Kidney tubule cell (primary cell): ENCODE data around the gene SRXN1.
A peak's percentile ranks its signal among the peaks of the same experiment; 100 is the strongest.

Experiments
- DNase-seq: peaks from one replicate; pipeline ENCODE4 v3.0.0-alpha.2; 2018; ENCODE audit warnings: low spot score

The SRXN1 gene

DNA sequence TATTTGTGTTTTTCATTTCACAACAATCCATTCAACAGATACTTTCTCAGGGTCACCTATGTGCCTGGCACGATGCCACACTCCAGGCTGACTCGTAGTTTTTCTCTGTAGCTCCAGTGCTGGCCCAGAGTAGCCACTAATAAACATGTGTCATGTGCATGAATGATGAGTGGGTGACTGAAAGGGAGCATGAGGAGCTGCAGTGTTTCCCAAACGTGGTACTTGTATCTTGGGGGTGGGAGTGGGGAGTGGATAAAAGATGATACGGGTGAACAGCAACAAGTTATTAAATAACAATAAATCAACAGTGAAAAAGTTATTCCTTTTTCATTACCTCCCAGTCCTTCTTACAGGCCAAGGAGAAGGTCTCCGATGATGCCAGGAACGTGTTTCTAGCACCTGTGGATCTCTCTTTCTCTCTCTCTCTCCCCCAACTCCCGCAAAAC lies 17.1 kb downstream of the SRXN1 start:
- peak; percentile 28 for DNase-seq

DNA sequence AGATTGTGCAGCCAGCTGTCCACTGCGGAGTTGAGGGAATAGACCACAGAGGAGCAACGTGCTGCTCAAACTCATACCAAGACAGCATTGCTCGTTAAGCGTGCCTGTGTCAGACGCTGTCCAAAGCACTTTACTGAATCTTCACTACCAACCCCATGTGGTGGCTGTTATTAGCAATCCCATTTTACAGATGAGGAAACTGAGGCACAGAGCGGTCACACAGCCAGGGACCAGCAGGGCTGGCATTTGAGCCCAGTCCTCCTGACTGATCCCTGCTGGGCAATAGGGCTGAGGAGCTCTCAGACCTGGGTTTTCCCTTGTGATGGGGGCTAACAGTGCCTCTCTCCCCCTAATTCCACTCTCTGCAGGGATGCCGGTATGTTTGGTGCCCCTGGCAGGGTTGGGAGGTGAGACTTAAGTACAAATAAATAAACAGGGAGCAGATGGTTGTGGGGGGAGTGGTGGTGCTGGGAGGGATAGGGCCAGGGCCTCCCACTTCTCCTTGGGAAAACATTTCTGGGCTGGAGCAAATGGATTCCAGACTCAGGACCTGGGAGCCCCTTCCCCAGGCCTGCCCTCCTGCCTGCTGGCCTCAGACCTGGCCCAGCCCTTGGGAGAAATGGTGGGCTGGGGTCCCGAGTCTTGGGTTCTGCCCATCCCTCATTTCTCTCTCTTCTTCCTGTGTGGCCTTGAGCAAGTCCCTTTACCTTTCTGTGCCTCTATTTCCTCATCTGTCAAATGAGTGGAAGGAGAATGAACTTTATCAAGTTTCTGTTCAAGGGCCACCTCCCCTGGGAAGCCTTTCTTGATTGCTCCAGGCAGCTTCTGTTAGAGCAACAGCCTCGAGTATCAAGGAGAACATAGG lies 17.7 kb downstream of the SRXN1 start:
- no peak for DNase-seq

DNA sequence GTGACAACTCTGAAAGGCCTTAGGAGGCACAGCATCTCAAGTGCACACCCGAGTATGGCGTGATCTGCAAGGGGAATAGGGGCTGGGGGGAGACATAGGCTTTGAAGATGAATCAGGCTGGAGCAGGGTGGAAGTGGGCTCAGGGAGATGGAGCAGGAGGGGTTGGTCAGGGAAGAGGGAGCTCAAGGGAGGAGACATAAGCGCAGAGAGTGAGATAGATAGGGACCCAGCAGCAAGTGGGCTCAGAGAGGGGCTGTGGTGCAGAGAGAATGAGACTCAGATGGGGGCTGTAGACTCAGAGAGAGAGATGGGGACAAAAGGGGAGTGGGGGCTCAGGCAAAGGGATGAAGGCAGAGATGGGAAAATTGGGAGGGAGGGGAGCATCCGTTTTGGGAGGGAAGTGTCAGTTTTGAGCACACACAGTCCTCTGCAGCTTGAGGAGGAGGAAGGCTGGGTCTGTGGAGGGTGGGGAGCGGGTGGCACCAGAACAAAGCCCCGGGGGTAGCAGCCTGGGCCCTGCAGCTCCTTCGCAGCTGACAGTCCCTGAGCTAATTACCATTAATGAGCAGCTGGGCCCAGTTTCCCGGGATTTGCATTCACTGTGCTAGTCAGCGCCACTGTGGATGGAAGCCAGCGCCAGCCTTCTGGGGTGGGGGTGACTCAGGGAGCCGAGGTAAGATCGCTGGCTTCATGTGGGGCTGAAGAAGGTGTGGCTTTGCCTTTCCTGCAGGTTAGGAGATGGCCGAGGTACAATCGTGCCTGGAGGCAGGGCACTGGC lies 18.7 kb downstream of the SRXN1 start:
- no peak for DNase-seq

DNA sequence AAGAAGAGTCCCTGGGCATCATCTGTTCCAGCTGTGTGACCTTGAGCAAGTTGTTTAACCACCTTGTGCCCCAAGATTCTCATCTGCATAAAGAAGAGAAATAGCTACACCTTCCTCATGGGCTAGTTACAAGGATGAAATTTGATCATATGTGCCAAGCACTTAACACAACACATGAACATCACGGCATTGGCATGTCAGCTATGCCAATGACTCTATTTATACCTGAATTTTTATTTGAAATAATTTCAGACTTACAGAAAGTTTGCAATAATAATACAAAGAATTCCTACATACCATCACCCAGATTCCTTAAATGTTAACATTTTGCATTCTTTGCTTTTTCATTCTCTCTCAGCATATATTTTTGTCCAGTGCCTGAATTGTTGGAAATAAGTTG lies 21.9 kb downstream of the SRXN1 start:
- DNase-seq = no peak

DNA sequence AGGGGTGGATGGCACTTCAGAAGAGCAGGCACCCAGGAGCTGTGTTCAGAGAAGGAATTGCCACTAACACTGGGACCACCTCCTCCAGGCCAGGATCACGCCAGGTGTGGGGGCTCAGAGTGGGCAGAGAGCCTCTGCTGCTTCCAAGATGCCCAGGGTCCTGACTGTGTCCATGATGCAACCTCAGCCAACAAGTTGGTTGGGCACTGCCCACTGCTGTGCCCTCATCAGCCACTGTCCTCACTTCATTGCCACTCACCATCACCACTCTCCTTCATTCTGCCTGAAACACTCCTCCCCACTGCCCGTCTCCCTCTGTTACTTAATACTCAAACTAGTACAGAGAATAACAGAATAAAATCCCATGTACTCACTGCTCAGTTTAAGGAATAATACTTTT lies 26.4 kb downstream of the SRXN1 start:
- DNase-seq = no peak

DNA sequence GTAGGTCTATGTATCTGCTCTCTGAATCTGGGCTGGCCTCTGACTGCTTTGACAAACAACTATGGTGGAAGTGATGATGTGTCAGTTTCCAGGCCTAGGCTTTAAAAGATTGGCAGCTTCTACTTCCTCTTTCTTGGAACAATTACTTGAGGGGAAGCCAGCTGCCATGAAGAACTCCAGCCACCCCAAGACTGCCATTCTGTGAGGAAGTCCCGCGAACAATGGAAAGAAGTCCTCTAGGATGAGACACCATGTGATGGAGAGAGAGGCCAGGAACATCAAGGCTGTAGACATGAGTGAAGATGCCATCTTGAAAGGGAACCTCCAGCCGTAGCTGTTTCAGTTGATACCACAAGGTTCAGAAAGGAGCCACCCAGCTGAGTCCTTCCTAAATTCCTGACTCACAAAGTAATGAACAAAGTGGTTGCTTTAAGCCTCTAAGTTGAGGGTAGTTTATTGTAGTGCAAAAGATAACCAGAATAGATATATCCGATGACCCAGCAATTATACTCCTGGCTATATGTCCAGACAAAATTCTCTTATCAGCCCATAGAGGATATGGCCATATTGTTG lies 27.6 kb downstream of the SRXN1 start:
- DNase-seq = no peak

DNA sequence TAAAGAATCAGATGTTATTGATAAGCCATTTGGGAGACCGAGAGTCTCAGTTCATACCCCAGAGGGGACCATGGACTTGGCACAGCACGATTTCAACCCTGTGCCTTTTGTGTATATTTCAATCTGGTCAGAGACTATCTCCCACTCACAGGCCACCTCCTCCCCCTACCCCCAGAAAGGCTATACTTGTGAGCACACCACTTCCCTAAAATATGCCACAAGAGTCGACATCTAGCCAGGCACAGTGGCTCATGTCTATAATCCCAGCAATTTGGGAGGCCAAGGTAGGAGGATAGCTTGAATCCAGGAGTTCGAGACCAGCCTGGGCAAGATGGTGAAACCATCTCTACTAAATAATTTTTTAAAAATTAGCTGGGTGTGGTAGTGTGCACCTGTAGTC lies 29.3 kb downstream of the SRXN1 start:
- DNase-seq = no peak

DNA sequence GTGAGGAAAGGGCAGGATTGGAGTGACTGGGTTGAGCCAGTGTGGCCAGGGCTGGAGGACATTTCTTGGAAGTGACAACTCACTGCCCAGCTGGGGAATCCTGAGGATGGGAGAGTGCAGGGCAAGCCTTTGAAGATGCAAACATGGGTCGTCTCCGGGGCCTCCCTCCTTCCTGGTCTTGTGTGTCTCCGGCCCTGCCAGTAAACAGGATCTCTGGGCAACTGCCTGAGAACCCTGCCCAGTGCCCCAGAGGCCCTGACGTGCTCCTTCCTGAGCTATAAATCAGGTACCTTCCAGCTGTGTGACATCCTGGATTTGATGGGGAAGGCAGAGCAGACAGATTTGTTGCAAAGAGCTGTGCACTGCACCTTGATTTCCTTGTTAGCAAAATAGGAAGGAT lies 30.0 kb downstream of the SRXN1 start:
- no peak for DNase-seq

DNA sequence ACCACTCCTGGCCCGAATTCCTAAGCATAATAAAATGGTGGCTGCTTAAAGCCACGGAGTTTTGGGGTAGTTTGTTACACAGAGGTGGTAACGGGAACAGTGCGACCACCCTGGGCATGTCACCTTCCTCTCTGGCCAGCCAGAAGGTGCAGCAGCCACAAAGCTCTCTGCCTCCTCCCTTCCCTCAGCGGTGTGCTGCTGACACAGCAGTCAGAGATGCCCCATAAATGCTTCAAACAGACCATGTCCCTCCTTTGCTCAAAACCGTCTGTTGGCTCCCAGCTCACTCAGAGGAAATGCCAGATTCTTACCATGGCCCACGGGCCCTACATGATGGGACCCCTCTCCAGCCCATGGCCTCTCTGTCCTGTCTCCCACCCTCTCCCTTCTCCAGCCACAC lies 30.8 kb downstream of the SRXN1 start:
- no peak for DNase-seq

DNA sequence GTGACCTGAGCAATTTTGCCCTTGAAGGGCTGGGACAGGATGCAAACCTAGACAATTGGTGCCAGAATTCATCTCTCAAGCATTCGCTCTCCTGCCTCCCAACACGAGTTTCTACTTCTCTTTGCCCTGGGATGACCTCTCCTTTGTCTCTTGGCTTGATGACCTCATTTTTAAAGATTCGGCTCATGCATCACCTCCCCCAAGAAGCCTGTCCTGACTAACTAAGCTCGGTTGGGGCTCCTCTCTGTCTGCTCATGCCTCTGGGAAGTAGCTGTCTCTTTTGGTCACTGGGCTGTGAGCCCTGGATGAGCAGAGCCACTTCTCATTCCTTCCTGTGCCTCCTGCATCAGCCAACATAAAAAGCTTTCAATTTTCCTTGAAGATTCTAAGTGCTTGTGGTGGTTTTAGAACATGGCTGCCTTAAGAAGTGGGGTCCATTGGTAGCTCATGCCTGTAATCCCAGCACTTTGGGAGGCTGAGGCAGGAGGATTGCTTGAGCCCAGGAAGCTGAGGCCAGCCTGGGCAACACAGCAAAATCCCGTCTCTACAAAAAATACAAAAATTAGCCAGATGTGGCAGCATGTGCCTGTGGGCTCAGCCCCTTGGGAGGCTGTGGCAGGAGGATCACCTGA lies 31.8 kb downstream of the SRXN1 start:
- DNase-seq = peak; percentile 79

DNA sequence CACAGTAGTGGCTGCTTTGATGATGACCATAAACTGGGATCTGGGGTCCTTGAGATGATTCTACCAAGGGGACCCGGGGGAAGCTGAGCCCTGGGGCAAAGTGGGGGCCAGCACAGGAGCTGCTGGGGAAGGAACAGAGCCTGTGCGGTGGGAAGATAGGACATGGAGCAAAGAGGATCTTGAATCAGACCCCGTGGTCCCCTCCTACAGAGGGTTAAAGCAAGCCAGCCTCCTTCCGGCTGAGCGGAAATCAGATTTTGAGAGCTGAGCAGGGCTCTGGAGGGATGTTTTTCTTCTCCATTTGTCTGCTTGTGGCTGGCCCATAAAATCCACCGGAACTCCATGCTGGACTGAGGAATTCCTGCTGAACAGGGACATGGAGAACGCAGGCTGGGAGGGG lies 32.8 kb downstream of the SRXN1 start:
- no peak for DNase-seq

DNA sequence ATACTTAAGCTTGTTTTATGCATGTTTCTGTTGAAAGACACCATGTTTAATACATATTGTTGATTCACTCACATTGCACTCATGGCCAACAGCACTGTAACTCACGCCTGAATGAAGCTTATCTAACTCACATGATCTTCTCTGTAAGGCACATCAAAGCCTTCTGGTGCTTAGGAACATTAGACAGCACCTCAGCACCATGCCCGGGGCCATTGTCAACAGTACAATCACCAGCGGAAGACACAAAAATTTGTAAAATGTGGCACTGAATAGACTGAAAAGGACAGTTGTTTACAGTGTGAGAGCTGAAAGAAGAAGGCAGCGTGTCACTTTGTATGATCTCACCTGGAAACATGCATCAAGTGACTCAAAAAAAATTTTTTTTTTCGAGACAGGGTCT lies 34.0 kb downstream of the SRXN1 start:
- DNase-seq = no peak

DNA sequence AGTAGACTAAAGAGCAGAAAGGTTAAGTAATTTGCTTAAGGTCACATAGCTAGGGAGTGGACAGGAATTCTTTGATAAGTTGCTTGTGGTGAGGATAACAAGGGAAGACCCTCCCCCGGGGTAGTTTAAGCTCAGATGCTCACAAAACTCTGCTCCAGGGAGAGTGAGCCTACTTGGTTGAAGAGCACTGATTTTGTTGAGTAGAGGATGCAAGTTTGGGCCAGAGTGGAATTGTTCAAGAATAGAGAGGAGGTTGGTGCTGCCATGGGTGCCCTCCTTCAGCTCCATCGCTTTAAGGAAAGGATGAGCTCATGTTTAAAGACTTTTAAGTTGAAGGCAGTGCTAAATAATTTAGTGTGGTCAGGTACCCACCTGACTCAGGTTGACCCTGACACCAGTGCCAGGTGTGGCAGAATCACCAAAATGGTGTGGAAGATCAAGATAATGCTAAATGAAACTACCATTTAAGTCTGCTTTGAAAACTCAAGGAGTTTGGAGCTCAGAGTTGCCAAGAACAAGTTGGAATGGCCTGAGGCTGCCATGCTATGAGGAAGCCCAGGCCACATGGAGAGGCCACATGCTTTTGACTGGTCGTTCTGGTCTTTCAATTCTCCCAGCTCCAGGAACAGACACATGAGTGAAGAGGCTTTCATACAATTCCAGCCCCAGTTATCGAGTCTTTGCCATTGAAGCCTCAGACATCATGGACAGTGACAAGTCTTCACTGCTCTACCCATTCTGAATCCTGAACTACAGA lies 34.9 kb downstream of the SRXN1 start:
- DNase-seq = no peak

DNA sequence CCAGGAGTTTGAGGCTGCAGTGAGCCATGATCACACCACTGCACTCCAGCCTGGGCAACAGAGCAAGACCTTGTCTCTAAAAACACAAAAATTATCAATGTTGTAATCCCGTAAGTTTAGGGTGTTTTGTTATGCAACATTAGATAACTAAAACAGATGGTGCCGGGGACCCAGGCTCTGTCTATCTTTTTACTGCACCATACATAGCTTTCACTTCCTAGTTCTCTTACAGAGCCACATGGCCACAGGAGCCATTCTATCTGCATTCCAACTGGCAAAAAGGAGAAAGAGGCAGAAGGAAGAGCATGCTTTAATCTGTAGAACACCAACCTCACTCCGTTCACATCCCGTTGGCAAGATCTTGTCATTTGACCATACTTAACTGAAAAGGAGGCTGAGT lies 37.5 kb downstream of the SRXN1 start:
- no peak for DNase-seq

DNA sequence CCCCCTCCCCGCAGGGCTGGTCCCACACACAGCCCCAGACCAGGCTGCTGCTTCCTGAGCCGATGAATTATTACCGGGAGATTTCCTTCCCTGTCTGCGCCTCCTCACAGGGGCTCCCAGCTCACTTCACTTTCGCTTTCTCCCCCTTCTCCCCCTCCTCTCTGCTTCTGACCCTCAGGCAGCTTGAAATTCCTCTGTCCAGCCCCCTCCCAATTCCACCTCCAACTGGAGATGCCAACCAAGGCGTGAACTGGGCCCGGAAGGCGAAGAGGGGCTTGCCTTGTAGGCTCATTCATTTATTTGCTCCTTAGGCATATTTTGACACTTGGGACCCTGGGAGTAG lies 41.2 kb downstream of the SRXN1 start:
- DNase-seq = no peak

DNA sequence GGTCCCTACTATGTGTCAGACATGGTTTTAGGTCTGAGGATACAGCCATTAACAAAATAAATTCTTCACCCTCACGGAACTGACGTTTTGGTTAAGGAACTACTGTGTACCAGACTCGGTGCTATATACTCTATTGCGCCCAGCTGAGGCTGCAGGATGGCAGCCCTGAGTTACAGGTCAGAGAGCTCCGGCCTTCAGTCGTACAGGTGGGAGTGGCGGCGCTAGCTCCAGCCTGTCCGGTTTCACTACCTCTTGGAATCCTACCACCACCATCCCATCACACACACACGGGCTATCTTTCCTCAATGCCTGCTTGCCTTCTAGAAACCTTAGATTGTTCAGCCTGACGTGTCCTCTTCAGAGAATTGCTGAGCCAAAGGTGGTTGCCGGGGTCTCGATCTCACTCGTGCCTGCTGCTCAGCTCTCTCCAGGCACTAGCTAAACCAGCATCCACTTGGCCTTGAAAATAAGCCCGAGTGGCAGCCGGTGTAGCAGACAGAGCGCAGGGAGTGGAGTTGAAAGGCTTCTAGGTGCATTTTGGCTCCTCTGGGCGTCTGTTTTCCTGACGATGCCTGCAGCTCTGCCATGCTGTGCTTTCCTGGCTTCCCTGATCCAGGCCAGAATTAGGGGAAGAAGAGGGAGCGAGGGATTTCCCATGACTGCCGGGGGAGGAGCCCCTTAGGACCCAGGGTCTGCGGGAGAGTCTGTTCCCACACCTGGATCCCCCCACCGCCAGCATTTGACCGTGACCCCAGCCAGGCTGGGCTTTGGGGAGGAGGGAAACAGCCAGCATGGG lies 41.8 kb downstream of the SRXN1 start:
- no peak for DNase-seq

DNA sequence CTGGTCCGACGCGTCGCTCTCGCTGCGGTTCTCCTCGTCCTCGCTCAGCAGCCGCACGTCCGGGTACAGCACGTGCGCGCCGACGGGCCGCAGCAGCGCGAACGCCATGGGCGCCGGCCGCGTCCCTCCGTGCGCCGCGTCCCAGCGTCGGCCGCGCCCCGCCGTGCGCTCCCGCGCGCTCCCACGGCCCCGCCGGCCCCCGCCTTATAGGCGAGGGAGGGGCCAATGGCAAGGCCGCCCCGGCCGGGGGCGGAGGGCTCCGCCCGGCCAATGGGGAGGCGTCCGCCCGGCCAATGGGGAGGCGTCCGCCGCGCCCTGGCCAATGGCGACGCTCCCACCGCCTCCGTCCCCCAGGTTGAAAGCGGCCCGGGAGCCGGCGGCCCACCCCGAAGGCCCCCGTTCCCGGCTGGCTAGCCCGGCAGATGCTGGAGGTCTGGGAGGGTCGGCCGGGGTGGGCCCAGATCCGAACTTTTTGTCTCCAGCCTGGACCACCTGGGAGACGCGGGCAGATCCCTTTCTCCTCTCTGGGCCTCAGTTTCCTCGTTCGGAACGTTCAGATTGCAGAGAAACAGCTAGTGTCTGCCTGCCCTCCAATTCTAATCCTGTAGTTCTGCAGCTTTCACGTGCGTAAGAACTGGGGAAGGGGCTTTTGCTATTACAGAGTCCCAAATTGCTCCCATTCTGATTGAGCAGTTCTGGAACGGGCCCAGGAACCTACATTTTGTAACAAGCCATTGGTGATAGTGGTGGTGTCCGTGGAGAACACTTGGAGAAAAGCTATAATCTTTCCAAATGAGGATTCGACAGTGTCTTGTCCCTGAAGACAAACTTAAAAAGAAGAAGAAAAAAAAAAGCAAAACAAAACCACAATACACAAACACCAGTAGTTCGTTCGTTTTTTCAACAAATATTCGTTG lies 42.6 kb downstream of the SRXN1 start, which contains the start of gene TCF15:
TCF15 (minus strand) TSS at position 180 of the 917 bp plus-strand sequence; CDS start at position 108, 72 bp downstream.
- DNase-seq = peak; percentile 24

DNA sequence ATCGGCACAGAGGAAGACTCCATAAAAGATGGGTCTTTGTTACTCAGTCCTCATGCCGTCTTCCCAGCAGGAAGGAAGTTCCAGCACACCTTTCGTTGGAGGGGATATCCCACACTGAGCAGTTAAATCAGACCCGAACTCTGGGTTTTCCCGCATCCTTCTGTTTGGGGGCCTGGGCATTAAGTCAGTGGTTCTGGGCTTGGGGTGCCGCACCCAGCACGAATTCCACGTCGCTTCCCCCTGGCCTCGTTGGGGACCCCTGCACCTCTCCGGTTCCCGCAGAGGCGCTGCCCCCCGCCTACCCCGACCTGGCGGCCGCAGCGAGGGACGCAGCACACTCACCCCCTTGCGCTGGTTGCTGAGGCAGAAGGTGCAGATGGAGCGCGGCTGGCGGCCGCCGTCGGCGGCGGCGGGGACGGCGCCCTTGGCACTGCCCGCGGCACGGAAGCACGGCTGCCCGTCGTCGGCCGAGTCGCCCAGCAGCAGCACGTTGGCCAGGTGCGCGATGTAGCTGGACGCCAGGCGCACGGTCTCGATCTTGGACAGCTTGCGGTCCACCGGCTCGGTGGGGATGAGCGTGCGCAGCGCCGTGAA lies 43.5 kb downstream of the SRXN1 start:
- DNase-seq = no peak

DNA sequence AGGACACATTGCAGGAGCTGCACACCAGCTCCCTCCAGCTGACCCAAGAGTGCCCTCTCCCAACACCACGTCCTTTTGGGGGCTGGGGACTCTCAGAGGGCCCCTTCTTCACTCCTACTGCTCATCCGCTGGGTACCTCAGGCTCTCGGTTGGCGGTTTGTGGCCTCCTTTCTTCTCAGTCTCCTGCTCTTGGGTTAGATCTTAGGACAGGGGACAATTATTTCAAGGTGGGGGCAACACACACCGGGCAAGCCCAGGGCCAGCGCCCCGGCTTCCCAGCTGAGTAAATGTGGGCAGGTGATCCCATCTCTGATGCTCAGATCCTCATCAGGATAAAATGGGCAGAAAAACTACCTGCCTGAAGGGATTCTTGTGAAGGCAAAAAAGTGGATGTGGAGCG lies 44.0 kb downstream of the SRXN1 start:
- no peak for DNase-seq
